ENCODE results near the gene MTSS2.
A peak's percentile ranks its signal among the peaks of the same experiment; 100 is the strongest.

Gene MTSS2

DNA sequence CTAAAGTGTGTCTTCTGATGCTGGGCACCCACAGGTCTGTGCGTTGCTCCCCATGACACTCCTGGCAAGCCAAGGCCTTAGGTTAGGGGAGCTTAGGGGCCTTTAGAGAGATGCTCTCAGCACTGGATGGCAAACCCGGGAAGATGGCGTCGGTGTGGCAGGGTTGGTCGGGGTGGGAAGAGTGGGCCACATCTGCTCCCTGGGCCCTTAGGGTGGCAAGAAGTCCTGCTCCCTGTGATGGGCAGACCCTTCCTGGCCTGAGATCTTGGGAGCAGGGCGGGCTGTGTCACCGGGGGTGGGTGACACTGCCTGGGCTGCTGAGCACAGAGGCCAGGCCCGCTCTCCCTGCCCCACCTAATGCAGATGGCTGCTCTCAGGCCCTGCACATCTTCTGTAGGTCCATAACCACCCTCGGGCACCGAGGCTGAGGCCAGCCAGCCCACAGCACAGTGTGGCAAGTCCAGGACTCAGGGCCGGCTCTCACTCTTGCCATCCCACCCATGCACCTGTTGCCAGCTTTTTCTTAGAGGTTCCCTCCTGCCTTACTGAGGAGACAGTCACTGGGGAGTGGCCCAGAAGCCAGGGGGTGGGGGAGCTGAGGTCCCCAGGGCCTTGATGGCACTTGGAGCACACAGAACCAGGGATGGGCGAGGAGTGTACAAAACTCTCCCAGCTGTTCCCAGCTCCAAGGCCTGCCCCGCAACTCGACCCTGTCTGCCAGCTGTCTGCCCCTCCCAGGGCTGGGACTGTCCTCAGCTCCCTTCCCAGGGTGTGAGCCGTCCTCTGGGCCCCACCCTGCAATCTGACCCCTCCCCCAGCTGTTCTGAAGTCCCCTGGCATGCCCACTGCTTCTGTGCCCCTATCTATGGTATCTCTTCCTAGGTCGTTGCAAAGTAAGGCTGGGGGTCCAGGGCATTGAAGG is 4.4 kb upstream of the MTSS2 start:
- no peak for DNase-seq (ENCODE audit: low read depth)
- TF ChIP-seq, protein P1, sequence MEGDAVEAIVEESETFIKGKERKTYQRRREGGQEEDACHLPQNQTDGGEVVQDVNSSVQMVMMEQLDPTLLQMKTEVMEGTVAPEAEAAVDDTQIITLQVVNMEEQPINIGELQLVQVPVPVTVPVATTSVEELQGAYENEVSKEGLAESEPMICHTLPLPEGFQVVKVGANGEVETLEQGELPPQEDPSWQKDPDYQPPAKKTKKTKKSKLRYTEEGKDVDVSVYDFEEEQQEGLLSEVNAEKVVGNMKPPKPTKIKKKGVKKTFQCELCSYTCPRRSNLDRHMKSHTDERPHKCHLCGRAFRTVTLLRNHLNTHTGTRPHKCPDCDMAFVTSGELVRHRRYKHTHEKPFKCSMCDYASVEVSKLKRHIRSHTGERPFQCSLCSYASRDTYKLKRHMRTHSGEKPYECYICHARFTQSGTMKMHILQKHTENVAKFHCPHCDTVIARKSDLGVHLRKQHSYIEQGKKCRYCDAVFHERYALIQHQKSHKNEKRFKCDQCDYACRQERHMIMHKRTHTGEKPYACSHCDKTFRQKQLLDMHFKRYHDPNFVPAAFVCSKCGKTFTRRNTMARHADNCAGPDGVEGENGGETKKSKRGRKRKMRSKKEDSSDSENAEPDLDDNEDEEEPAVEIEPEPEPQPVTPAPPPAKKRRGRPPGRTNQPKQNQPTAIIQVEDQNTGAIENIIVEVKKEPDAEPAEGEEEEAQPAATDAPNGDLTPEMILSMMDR (conservative IDR thresholded peaks at IDR 0.05; ENCODE audit: low read depth, low read length): no peak
- no peak overlapping the region for H3K4me3 ChIP-seq (ENCODE audit: low read length)

DNA sequence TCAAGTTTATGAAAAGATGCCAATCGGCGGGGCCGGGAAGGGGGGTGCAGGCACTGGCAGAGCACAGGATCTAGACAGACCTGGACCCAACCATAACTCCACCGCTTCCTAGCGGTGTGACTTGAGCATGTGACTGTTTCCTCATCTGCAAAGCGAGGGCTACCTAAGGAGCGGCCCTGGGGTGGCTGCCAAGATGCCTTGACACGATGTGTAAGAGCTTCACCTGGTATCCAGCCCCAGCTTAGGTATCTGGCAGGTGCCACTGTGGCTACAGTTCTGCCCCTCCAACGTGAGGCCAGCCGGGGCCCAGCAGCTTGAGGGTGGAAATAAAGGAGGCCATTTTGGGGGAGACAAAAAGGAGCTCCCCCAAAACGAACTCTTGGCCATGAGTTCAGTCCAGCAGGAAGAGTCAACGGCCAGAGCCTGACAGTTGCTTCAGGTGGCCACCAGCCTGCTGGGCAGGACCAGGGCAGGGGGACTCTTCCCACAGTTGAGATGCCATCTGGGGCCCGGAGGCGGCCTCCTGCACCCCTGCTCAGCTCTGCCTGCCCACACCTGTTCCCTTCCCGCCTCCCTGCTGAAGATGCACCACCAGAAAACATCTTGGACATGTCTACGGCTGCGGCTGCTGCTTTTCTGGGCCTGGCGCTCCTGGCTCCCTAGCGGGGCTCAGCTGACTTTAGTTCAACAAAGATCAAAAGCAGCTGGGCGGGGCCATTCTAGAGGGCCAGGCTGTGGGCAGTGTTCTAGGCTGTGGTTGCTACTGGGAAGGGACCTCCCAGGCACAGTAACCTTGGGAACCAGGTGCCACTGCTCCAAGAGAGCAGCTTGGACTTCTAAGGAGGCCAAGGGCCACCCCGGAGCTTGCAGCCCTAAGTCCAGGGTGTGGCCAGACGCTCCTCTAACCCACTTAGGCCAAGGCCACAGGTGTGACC is 3.4 kb upstream of the MTSS2 start:
- H3K4me3 ChIP-seq (ENCODE audit: low read length): no peak overlapping the region
- TF ChIP-seq, protein P1 (conservative IDR thresholded peaks at IDR 0.05; ENCODE audit: low read depth, low read length): no peak
- DNase-seq (ENCODE audit: low read depth): no peak

DNA sequence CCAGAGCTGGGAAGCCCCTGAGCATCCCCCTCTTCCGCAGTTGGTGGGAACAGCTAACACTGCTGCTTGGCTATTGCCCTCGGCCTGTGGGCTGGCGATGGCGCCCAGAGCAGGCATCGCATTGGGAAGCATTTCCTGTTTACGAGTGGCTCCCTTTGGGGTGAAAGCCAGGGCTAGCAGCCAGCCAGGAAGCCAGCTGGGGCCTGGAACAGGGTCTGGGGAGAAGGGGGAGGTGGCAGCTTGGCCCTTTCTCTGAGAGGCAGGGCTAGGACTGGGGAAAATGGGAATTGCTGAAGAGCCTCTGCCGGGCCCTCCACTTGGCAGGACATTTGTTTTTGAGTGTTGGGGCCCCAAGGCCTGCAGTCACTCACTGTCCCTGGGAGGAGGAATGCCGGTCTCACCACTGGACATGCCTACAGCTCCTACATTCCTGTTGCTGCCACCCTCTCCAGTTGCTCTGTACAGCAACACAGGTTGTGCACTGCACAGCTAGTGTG is 2.4 kb upstream of the MTSS2 start:
- TF ChIP-seq, protein P1 (conservative IDR thresholded peaks at IDR 0.05; ENCODE audit: low read depth, low read length): no peak
- no peak overlapping the region for H3K4me3 ChIP-seq (ENCODE audit: low read length)
- no peak for DNase-seq (ENCODE audit: low read depth)

DNA sequence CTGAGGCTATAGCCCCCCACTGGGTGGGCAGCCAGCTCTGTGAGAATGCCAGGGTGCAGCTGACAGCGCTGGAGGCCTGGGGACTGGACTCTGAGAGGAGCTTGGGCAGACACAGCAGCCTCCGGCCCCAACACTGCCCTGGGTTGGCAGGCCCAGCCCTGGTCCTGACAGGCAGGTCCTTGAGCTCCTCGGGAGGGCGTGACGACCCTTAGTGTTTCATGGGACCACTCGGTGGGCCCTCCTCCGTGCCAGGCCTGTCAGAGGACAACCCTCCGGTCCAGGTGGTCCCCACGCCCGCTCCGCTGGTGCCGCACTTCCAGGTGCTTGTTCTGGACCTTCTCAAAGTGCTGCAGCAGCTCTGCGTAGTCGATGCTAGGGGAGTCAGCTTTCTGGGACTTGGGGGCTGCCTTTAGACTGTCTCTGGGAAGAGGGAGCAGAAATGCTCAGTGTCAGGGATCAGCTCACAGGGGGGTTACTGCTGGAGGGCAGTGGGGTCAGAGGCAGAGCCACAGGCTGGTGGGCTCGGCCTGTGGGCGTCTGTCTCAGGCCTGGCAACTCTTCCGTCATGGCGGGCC is 1.9 kb upstream of the MTSS2 start:
- DNase-seq (ENCODE audit: low read depth): no peak
- no peak overlapping the region for H3K4me3 ChIP-seq (ENCODE audit: low read length)
- TF ChIP-seq, protein P1 (conservative IDR thresholded peaks at IDR 0.05; ENCODE audit: low read depth, low read length): no peak

DNA sequence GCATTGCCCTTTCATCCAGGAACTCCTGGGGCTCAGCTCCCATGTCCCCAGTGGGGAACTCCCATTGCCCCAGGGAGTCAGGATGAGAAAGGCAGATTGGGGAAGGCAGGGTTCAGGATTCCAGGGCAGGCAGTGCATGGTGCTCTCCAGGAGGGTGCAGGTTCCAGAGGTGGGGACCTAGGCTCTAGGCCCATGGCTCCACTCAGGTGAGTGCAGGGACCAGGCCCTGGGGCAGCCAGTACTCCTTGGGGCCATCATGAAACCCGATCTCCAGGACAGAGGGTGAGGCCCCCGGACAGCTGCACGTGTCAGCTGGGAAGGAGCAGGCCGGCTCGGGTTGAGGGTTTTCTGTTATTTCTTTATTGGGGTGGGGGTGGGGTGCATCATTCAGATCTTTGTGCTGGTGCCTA is 1.3 kb upstream of the MTSS2 start:
- TF ChIP-seq, protein P1 (conservative IDR thresholded peaks at IDR 0.05; ENCODE audit: low read depth, low read length): no peak
- H3K4me3 ChIP-seq (ENCODE audit: low read length): no peak overlapping the region
- DNase-seq (ENCODE audit: low read depth): no peak

DNA sequence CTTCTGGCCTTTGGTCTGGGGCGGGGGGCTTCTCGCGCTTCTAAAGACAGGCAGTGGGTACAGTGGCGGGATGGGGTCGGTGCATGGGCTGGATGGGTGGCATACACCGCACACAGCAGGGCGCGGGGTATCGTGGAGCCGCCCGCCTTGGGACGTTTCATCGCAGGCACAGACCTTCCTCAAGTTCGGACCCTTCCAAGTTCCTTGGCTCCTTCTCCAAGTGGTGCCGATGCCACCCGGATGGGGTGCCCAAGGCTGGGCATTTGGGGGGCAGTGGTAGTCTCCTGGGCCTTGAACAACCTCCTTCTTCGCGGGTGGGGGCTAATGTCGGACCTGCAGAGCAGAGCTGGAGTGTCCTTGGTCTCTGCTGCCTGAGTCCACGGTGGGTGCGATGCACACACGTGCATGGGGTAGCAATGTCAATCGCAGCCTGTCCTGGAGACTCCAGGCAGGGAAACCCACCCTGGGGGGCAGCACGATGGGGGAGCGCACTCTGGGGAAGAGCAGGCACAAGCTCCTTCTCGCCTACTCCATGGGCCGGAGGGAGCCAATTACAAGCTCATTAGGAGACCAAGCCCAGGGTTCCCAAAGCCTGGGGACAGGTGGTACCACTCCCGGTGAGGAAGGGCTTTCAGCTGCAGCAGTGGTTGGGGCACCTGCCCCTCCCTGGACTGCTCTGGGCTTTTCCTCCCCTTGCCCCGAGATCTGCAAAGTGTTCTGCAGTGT is 686 bp upstream of the MTSS2 start:
- H3K4me3 ChIP-seq (ENCODE audit: low read length): peak overlapping the region; percentile 31
- TF ChIP-seq, protein P1 (conservative IDR thresholded peaks at IDR 0.05; ENCODE audit: low read depth, low read length): no peak
- DNase-seq (ENCODE audit: low read depth): no peak

Measured in retinal pigment epithelial cell (primary cell).